Sigmoid colon (tissue), 4 donors: ENCODE measurements around the gene NPAS2.

Experiments used
- POLR2A ChIP-seq, 2 donors: fragments of 450-650 bp; IDR thresholded peaks; one replicate each; pipeline ENCODE4 v1.6.1; 2016; ENCODE audit warnings: antibody characterized with exemption in 2 of 2, mild to moderate bottlenecking in 2 of 2, moderate library complexity in 2 of 2
- POLR2AphosphoS5 ChIP-seq, 4 donors: sonication (generic); formaldehyde crosslinking; IDR thresholded peaks; one replicate each; pipeline ENCODE4 v1.6.1; 2017; ENCODE audit warnings: antibody characterized with exemption in 4 of 4
- TF ChIP-seq, protein P1 (sequence below), 4 experiments: fragments of 450-650 bp in 3 of 4; fragments of 200-600 bp in 1 of 4; IDR thresholded peaks; one replicate each; pipeline ENCODE4 v1.5.1; 2016 to 2019; ENCODE audit warnings: antibody characterized with exemption in 4 of 4, mild to moderate bottlenecking in 3 of 4, moderate library complexity in 2 of 4

DNA sequence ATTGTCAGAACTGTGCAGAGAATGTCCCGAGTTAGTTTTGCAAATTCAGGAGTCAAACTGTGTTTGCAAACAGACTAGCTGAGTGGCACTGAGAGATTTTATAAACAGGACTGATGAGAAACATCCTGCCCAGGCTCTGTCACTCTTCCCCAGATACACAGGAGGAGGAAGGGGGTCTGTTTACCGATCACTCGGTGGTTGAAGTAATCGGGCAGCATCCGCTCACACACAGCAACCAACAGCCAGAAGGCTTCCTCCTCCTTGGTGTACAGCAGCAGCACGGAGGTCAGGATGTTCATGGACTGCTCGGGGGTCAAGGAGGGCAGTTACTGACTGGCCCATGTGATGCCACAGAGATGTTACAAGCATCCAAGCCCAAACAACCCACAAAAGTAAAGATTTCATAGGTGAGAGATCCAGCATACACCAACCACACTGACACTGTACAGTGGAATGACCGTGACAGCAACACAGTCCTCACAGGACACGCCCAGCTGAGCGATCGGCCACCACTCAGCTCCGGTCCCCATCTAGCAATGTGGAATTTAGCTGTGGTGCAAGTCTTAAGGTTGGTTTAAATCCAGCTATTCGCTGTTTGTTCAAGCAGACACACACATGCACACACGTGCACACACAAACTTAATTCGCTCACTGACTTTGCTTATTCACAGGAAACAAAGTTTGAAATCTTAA, 212.3 kb downstream of the NPAS2 start:
- TF ChIP-seq, protein P1, sequence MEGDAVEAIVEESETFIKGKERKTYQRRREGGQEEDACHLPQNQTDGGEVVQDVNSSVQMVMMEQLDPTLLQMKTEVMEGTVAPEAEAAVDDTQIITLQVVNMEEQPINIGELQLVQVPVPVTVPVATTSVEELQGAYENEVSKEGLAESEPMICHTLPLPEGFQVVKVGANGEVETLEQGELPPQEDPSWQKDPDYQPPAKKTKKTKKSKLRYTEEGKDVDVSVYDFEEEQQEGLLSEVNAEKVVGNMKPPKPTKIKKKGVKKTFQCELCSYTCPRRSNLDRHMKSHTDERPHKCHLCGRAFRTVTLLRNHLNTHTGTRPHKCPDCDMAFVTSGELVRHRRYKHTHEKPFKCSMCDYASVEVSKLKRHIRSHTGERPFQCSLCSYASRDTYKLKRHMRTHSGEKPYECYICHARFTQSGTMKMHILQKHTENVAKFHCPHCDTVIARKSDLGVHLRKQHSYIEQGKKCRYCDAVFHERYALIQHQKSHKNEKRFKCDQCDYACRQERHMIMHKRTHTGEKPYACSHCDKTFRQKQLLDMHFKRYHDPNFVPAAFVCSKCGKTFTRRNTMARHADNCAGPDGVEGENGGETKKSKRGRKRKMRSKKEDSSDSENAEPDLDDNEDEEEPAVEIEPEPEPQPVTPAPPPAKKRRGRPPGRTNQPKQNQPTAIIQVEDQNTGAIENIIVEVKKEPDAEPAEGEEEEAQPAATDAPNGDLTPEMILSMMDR (IDR thresholded peaks at IDR 0.05) = no peak
- TF ChIP-seq POLR2A (IDR thresholded peaks at IDR 0.05) (no peak), POLR2AphosphoS5 (IDR thresholded peaks at IDR 0.05) (no peak)
